ENCODE data around the gene MAP2K5.

Gene MAP2K5

GRCh38 chr15:67809866-67810265 lies 267.4 kb downstream of the MAP2K5 start:
- FAIRE-seq: no peak

- no peak for FAIRE-seq
These were observed 269.7 kb downstream of the MAP2K5 start for GRCh38 chr15:67812241-67812644.

- FAIRE-seq: no peak
These were observed 270.7 kb downstream of the MAP2K5 start for GRCh38 chr15:67813104-67813634.

- no peak for FAIRE-seq
These were observed 272.6 kb downstream of the MAP2K5 start for GRCh38 chr15:67815036-67815592.

- FAIRE-seq: no peak
These were observed 274.2 kb downstream of the MAP2K5 start for GRCh38 chr15:67816668-67817067.

GRCh38 chr15:67818464-67818863 lies 276.0 kb downstream of the MAP2K5 start:
- no peak for FAIRE-seq

- no peak for FAIRE-seq
These were observed 277.1 kb downstream of the MAP2K5 start for GRCh38 chr15:67819636-67820035.

- FAIRE-seq: no peak
These were observed 277.9 kb downstream of the MAP2K5 start for GRCh38 chr15:67820122-67820991.

- FAIRE-seq: no peak
These were observed 278.7 kb downstream of the MAP2K5 start for GRCh38 chr15:67820992-67821783.

- no peak for FAIRE-seq
These were observed 279.4 kb downstream of the MAP2K5 start for GRCh38 chr15:67821784-67822440.

GRCh38 chr15:67822537-67823313 lies 280.2 kb downstream of the MAP2K5 start:
- no peak for FAIRE-seq

- FAIRE-seq: no peak
These were observed 281.1 kb downstream of the MAP2K5 start for GRCh38 chr15:67823314-67824196.

GRCh38 chr15:67824197-67824968 lies 281.9 kb downstream of the MAP2K5 start:
- FAIRE-seq: no peak

GRCh38 chr15:67824976-67825880 lies 282.7 kb downstream of the MAP2K5 start, which contains the start of gene SKOR1:
Gene SKOR1, plus strand, starts transcription at chr15:67825509. Its CDS starts 94 bp downstream, at chr15:67825603.
- FAIRE-seq: no peak

GRCh38 chr15:67825881-67826716 lies 283.6 kb downstream of the MAP2K5 start:
- FAIRE-seq: no peak

- FAIRE-seq: no peak
These were observed 284.4 kb downstream of the MAP2K5 start for GRCh38 chr15:67826717-67827561.
